Effector CD8-positive, alpha-beta T cell (primary cell): Measurements from ENCODE around the gene TCIRG1.
"Not testable (repeated sequence)": the region's sequence is repeated elsewhere in the genome, so short reads cannot be mapped to it uniquely, and the experiment has no call there.

Experiments used
- DNase-seq: peaks from one replicate; lab custom pipeline; 2025; lab: John Stamatoyannopoulos, UW

The TCIRG1 gene

DNA sequence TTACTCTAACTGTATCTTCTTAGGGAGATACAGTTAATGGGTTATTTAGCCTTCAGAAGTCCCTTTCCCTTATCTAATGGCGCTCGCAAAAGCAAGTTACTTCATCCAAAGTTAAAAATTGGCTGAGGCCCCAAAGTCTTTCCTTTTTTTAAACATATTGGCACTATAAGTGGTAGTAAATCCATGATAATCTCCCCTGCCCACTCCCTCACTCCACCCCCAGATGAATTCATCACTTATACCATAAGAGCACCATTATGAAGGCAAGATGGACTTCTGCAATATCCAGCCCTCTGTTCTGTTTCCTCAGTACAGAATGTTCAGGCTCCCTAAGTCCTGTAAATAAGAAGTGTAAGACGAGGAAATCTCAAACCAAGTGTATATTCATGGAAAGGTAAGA lies 44.7 kb downstream of the TCIRG1 start:
- no peak for DNase-seq

- no peak for DNase-seq
Observed at GRCh38 chr11:68089679-68090078, 50.9 kb downstream of the TCIRG1 start.

- no peak for DNase-seq
Observed at GRCh38 chr11:68090287-68090686, 51.5 kb downstream of the TCIRG1 start.

GRCh38 chr11:68090706-68091105 lies 51.9 kb downstream of the TCIRG1 start:
- DNase-seq = no peak

DNA sequence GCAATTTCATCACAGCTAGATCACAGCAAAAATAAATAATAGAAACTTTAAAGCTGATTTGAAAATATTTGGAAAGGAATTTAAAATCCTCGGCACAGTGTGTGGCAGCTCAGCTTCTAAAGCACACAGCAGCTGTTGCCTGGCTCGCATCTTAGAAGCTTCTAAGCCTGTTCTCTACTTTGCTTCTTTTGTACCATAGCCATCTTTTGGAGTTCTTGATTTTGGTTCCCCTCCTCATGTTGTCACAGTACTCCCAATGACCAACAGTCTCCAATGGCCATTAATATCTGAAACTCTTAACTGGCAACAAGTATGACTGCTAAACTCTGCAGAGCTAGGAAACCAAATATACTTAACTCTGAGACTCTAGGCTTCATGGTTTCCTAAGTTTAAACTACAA lies 53.6 kb downstream of the TCIRG1 start:
- no peak for DNase-seq

- DNase-seq = not testable (repeated sequence)
Observed at GRCh38 chr11:68092946-68093345, 54.1 kb downstream of the TCIRG1 start.

GRCh38 chr11:68093565-68093964 lies 54.7 kb downstream of the TCIRG1 start:
- no peak for DNase-seq

- DNase-seq = no peak
Observed at GRCh38 chr11:68096962-68097361, 58.1 kb downstream of the TCIRG1 start.

GRCh38 chr11:68099057-68099456 lies 60.2 kb downstream of the TCIRG1 start:
- no peak for DNase-seq

GRCh38 chr11:68099474-68100405 lies 60.9 kb downstream of the TCIRG1 start:
- DNase-seq = peak; percentile 27
